NCI-H510A (cell line): Measurements from ENCODE around the gene FOXO3.
"Not testable (repeated sequence)": the region's sequence is repeated elsewhere in the genome, so short reads cannot be mapped to it uniquely, and the experiment has no call there.

Experiments
- DNase-seq: peaks from one replicate; lab custom pipeline; 2025; lab: John Stamatoyannopoulos, UW

FOXO3 gene

DNA sequence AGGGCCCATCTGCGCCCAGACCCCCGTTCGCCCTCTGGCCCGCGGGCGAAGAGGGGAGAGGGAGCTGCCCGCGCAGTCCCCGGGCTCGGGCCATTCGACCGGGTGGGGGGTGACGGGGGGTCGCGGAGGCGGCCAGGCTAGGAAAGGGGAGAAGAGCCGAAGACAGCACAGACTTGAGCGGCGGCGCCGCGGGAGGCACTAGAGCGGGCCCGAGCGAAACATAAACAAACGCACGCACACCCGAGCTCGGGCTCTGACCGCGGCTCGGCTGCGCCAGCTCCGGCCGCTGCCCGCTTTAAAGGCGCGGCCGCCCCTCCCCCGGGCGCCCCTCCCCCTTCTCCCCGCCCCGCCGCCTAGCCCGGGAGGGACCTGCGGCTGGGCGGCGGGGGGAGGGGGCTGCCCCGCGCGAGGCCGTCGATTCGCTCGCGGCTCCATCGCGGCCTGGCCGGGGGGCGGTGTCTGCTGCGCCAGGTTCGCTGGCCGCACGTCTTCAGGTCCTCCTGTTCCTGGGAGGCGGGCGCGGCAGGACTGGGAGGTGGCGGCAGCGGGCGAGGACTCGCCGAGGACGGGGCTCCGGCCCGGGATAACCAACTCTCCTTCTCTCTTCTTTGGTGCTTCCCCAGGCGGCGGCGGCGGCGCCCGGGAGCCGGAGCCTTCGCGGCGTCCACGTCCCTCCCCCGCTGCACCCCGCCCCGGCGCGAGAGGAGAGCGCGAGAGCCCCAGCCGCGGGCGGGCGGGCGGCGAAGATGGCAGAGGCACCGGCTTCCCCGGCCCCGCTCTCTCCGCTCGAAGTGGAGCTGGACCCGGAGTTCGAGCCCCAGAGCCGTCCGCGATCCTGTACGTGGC lies at the start of gene FOXO3:
Gene FOXO3 (plus strand): TSS at position 455 of the 846 bp plus-strand sequence. CDS start 292 bp downstream, at position 747.
- peak; percentile 38 for DNase-seq

DNA sequence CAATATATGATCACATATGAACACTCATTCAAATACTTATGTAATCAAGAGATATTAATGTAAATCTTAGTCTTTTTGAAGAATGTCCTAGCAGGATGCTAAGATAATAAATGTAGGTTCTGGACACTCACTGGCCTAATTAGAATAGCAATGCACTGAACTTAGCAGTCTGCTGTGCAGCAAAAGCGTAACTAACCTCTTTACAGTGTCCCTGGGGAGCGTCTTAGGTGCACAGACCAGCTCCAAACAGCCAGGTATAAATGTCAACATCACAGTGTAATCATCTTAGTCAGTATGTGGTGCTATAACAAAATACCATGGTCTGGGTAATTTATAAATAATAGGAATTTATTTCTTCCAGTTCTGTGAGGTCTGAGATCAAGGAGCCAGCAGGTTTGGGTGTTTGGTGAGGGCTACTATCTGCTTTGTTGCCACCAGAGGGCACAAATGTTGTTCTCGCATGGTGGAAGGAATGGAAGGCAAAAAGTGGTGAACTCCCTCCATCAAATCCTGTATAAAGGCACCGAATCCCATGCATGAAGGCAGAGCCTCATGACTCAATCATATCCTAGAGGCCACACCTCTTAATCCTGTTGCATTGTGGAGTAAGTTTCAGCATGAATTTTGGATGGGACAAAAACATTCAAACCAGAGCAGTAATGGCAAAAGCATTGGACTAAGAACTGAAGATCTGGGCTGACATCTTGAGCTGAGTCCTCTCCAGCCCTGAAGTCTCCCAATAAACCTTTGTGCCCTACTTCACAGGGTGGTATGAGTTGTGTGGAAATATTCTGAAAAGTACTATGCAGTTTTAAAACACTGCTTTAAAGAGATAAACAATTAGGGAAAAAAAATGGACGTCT lies 41.8 kb upstream of the FOXO3 start:
- no peak for DNase-seq

- no peak for DNase-seq
These were observed 39.1 kb upstream of the FOXO3 start for GRCh38 chr6:108521616-108522107.

DNA sequence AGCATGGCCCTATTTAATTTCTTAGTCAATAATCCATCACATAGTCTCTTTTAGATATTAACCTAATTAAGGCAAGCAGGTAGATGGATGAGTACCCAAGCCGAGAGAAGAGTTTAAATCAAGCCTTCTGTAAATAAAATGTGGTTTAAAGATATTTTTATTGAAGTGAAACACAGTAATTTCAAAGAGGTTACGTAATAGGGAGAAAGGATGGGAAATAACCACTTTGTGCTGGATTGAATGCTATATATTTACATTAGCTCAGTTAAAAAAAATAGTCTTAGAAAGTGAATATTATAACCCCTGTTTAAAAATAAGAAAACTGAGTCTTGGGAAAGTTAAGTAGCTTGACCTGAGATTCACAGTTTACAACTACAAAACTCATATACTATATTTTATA lies 37.0 kb upstream of the FOXO3 start:
- no peak for DNase-seq

GRCh38 chr6:108524528-108525248 lies 36.0 kb upstream of the FOXO3 start:
- no peak for DNase-seq

DNA sequence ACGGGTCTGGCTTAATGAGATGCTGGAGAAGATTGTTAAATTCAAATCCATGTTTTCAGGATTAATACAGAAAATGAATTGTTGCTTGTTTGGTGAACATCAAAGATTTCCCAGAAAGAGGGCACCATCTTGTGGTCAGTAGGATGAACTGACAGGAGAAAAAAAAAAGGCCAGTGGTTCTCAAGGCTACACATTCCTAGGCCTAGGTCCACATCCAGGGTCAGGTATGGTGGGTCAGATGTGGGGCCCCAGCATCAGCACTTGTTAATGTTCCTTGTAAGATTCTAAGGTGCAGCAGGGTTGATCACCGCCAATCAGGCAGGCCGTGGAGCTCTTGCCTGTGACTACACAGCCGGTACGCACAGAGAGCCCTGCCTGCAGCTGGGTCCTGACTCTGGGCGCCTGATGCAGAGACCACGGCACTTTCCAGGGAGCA lies 34.0 kb upstream of the FOXO3 start:
- no peak for DNase-seq

DNA sequence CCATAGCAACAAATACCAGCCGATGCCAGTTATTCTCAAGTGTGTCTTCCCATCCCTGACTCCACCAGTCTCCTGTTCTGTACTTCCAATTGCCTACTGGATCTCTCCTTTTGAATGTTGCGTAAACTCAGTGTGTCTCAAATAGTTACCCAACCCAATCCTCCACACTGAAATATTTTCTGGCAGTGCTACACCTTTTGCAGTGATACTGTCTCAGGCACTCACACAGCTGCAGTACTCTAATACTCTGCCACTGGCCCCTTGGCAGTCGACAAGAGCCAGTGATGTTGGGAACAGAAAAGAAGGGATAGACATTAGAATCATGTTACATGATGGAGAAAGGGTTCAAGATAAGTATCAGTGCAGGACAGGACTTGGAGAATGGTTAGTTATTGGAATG lies 31.8 kb upstream of the FOXO3 start:
- no peak for DNase-seq

DNA sequence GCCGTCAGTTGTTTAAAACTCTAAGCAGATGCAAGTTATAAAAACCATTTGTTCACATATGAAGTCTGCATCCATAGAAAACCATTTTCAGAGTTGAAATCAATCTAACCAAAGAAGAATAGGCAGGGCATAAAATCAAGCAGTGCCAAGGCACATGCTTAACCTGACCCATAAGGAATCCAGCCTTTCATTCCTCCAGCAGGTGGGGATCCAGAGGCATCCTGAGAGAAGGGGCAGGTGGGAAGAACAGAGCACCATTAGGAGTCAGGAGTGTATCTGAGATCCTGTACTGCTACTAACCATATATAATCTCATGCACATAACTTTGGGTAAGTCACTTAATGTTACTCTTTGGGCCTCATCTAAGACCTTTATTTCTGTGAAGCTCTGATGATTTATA lies 29.4 kb upstream of the FOXO3 start:
- DNase-seq = no peak

DNA sequence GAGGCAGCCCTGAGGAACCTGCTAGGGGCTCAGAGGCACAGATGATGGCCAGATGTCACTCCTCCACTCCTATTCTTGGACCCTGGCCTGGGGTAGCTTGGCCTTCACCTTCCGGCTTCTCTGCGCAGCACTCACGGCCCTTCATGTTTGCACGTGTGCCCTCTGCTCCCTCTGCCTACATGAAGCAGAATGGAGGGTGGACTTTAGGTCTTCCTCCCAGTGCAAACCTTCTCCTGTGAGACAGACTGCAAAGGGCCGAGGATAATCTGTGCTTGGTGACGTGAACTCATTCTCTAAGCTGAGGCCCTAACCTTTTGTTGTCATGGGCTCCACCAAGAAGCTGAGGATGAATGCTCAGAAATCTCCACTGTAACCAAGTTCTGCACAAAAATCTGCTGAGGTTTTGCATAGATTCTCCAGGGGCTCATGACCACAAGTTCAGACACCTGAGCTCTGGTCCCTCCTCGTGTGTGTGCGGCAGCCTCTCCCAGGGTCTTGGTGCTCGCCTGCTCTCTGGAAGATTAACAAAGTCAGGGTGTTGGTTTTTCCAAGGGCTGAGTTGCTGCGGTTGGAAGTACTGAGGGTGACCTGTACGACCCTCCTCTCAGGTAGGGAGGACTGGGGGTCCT lies 25.5 kb upstream of the FOXO3 start:
- no peak for DNase-seq

DNA sequence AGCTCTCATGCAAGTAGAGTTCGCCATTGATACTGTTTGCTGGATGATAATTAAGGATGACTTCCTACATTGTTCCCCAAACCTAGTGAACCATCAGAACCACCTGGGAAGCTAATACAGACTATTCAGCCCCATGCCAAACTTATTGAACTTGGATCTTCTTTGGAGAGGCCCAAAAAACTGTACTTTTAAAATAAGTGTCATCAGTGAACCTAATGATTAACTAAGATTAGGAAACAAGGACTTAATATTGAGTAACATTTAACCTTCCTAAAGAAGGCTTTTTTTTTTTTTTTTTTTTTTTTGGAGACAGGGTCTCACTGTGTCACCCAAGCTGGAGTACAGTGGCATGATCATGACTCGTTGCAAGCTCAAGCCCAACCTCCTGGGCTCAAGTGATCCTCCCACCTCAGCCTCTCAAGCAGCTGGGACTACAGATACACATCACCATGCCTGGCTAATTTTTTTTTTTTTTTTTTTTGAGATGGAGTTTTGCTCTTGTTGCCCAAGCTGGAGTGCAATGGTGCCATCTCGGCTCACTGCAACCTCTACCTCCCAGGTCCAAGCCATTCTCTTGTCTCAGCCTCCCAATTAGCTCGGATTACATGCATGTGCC lies 24.7 kb upstream of the FOXO3 start:
- not testable (repeated sequence) for DNase-seq

- peak; percentile 8 for DNase-seq
These were observed 18.6 kb upstream of the FOXO3 start for GRCh38 chr6:108541843-108542759.

DNA sequence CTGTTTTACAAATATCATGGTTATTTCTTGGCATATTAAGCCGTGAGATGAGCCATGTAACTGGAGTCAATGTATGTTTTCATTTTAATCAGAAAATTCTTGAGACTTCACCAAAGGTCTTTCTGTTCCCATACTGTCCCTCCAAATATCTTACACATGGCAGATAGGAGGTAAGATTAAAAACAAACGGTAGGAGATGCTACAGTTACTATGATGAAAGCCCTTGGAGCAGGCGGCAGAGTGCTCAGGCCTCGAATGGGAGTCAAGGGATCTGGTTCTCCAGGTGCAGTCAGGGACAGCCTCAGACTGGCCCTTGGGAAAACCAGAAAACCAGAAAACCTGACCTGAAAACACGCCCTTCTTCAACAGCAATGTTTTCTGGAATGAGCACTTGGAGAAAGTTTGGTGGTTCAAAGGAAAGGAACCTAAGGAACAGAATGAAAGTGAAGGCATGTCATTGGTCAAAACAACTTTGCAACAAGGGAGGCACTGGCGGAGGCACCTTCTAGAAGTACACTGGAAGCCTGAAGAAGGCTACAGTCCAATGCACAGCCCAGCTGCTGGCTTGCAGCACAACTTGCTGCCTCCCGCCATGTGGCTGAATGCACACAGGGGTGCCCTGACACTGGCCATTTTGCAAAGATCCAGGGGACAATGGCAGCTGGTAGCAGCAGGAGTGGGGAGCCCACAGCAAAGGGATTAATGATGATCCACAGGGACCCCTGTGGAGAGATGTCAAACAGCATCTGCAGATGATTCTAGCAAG lies 17.4 kb upstream of the FOXO3 start:
- DNase-seq = no peak

- DNase-seq = no peak
These were observed 16.1 kb upstream of the FOXO3 start for GRCh38 chr6:108544606-108545005.

DNA sequence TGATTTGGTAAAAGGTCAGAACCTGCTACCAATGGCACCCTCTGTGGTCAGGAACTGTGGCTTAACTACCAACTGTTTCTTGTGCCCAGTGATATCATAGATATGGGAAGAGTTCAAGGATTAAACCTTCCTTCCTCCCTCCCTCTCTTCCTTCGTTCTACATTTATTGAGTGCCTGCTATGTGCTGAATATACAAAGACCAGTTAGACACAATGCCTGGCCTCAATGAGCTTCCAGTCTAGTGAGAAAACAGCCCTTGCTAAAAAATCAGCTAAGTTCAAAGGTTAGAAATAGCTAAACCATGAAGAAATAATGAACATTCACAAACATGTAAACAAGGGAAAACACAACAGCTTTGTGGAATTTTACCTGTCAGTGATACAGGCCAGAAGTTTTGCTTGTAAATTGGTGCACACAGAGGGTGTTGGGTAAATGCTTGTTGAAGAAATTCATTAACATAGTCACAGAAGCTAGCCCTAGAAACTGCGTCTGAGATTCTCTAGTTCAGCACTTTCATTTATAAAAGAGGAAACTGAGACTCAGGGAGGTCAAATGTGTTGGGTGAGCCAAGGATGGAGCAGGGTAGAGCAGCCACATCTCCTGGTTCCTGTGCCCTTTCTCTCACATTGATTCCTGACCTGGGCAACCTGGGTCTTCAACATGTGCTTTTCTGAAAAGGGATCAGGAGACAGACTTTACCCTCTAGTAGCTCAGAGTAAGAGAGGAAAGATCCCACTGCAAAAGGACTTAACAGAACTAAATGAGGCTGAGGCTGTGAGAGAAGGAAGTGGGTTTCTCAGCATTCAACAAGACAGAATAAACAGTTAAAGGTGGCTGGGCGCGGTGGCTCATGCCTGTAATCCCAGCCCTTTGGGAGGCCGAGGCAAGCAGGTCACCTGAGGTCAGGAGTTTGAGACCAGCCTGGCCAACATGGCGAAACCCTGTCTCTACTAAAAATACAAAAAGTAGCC lies 14.4 kb upstream of the FOXO3 start:
- DNase-seq = no peak

DNA sequence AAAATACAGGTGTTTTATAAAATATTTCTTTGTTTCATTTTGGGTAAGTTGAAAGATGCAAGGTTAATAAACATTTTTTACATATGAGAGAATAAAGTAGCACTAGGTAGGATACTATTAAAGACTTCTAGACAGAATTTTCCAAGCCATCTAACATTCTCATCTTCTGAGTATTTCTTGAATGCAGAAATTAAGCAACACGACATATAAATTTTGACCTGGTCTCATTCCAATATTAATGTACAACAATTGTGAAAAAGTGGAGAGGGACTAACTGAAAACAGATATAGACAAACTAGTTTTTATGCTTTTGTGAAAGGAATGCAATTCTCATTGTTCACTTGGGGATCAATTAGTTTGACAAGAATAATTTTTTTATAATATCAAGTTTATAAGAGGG lies 11.5 kb upstream of the FOXO3 start:
- DNase-seq = no peak

GRCh38 chr6:108549741-108550140 lies 11.0 kb upstream of the FOXO3 start:
- no peak for DNase-seq

DNA sequence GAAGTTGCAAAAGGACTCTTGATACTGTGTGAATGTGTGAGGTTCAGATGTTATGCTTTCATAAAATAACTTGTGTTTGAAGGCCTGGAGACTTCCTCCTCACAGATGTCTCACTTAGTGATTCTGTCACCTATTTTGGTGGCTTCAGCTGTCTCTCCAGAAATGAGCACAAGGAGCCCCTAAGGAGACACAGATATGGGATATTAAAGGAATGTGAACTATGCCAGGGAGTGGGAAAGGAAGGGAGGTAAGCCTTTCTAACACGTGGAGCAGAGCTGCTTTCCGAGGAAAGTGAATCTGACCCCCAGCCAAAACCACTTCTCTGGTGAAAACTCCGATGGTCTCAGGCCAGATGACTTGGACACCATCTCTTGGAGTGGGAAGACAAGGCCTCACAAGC lies 10.5 kb upstream of the FOXO3 start:
- DNase-seq = no peak

DNA sequence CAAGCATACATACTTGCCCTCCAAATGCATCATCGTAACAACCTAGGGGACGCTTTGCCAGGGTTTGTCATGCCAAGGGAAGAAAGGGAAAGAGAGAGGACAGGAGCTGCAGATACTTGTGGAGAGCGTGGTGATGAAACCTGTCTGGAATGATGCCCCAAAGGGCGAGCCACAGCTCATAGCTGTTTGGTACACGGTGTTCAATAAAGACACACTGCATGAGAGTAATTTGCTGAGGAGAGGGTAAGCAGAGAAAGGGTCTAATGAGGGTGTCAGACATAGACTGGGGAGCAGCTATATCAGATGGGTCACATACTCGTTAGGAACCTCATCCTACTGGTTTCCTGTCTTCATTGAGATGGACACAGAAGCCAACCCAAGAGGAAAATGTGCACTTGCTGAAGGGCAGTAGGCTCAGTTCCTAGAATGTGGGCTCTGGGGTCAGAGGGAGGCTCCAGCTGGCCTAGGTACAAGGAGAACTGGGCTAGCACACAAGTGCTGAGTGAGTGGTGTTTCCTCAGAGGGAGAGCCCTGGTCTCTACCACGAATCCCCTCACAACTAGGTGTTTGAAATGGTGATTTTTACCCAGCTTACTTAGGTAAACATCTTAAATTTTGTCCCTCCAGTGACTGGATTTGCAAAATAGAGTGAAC lies 5.2 kb upstream of the FOXO3 start:
- DNase-seq = no peak
